ENCODE measurements around the gene TMEM163.

DNA sequence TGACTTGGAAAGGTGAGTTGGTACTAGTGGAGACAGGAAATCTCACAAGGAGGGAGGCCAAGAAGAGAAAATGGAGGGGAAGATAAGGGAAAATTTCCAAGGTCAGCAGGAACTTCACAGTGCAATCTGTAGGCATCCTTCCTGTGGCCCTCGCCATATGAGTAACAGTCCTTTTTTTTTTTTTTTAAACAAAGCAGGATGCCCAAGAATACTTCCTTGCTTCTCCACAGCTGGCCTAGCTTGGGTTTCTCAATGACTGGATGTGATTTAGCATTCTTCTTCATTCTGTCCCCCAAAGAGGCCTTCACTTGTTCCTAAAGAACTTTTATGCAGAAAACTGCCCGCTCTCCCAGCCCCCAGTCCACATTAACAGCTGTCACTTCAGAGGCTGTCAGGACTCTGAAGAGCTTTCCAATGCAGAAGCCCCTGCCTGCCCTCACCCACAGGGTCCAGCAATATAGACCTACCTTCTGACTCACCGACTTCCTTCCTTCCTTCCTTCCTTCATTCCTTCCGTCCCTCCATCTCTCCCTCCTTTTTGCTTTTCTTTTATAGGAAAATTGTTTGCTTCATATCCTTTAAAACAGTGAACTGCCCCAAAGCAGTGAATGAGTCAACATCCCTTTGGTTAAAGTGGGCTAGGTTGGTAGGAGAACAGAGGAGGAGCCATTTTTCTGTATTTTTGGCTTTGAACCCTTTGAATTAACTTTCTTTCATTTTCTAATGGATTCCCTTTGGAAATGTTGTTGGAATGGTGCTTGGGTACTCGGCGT, 292.9 kb downstream of the TMEM163 start:
- TF ChIP-seq, protein P1, sequence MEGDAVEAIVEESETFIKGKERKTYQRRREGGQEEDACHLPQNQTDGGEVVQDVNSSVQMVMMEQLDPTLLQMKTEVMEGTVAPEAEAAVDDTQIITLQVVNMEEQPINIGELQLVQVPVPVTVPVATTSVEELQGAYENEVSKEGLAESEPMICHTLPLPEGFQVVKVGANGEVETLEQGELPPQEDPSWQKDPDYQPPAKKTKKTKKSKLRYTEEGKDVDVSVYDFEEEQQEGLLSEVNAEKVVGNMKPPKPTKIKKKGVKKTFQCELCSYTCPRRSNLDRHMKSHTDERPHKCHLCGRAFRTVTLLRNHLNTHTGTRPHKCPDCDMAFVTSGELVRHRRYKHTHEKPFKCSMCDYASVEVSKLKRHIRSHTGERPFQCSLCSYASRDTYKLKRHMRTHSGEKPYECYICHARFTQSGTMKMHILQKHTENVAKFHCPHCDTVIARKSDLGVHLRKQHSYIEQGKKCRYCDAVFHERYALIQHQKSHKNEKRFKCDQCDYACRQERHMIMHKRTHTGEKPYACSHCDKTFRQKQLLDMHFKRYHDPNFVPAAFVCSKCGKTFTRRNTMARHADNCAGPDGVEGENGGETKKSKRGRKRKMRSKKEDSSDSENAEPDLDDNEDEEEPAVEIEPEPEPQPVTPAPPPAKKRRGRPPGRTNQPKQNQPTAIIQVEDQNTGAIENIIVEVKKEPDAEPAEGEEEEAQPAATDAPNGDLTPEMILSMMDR (IDR thresholded peaks at IDR 0.05): no peak
- TF ChIP-seq EZH2 (IDR thresholded peaks at IDR 0.05) (no peak), EZH2phosphoT487 (IDR thresholded peaks at IDR 0.05) (no peak)

Measured in neural progenitor cell (in vitro differentiated cells).